ENCODE results near the gene CDIPT. TPM values are rescaled to one million over a fixed set of nuclear protein-coding genes. Genes with fewer than 3 reads are reported as not detected.

Gene CDIPT
- total RNA-seq, 2 donors from 2014 or later, result 60.1 to 62.9 TPM

DNA sequence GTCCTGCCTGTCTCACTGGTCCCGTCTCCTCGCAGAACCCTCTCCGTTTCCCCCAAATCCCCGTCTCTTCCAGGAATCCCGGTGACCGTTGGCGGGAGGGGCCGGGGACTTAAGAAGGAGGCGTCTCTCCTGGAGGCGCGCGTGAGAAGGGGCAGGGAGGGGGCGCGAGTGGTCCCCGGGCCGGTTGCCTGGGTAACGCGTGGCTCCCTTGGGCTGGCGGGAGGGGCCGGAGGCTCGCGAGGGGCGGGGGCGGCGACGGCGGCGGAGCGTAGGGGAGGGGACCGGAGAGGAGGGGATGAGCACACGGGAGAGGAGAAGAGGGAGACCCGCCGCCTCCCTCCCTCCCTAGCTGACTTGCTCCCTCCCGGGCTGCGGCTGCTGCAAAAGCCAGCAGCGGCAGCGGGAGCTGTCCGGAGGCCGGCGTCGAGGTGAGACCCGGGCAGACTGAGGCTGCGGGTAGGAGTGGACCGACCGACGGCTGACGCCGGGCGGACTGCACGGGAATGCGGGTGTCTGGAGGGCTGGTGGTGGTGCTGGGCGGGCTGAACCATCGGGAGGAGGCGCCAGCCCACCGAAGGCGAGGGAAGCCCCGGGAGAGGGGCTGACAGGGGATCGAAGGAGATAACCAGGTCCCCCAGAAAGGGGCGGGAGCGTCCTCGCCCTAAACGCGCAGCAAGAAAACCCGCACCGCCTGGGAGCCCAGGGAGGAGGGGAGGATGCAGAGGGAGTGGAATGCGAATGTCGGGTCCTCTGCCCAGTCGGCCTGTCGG lies 50.9 kb downstream of the CDIPT start, which contains the start of gene PRRT2:
TSS of gene PRRT2 (plus strand) at position 298 of the 770 bp plus-strand sequence. CDS start 862 bp downstream, outside the sequence.
- no peak for ATAC-seq
- H3K36me3 Mint-ChIP-seq, result peaks cover 7% of the 10 kb centered on the region
- peaks cover 48 to 60% of the 10 kb centered on the region in 2 donors for H3K4me1 Mint-ChIP-seq (ENCODE audit: low read depth in 2 of 2)
- DNase-seq (ENCODE audit: low spot score), result peak; percentile 72
- H3K27me3 Mint-ChIP-seq, result no peaks in the 10 kb centered on the region
- H3K27ac Mint-ChIP-seq, result peak within 1 kb of the TSS; percentile 55 to 75
- peak within 1 kb of the TSS; percentile 91 for H3K4me3 Mint-ChIP-seq
- H3K9me3 Mint-ChIP-seq, result no peaks in the 10 kb centered on the region

DNA sequence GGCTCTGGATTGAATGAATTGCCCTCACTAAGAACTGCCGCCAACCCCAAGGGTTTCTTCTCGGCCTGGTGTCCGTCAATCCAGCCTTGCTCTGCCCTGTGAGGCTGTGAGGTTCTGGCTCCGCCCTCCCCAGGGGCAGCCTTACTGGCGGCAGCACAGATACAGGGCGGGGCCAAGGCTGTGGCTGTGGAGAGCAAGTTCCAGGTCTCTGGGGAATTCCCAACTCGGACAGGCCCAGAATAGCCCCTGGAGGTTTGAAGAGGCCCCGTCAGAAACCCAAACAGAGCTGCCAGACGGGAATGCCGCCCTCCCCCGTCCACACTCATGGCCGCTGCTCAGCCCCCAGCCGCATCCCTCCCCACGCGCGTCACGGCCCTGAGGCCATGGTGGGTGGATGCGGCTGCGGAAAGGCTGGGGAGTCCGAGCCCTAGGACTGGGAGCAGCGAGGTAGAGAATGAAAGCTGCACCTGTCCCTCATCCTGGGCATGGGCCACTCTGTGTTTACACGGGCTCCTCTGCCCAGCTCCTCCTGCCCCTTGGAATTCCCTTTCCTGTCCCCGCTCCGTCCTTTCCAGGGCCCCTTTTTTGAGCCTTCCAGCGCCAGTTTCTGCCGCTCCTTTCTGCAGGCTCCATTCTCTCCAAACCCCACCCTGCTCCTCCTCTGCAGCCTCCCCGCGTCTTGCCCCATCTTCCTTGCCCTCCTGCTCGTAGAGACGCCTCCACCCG lies 51.7 kb downstream of the CDIPT start:
- DNase-seq (ENCODE audit: low spot score) (peak; percentile 92), ATAC-seq (peak; percentile 64 to 75)
- Mint-ChIP-seq H3K27ac (peak overlapping the region; percentile 55 to 75), H3K27me3 (no peaks in the 10 kb centered on the region), H3K4me1 (ENCODE audit: low read depth in 2 of 2) (peaks cover 42 to 53% of the 10 kb centered on the region in 2 donors), H3K36me3 (peaks cover 7% of the 10 kb centered on the region), H3K4me3 (peak overlapping the region; percentile 91), H3K9me3 (no peaks in the 10 kb centered on the region)

DNA sequence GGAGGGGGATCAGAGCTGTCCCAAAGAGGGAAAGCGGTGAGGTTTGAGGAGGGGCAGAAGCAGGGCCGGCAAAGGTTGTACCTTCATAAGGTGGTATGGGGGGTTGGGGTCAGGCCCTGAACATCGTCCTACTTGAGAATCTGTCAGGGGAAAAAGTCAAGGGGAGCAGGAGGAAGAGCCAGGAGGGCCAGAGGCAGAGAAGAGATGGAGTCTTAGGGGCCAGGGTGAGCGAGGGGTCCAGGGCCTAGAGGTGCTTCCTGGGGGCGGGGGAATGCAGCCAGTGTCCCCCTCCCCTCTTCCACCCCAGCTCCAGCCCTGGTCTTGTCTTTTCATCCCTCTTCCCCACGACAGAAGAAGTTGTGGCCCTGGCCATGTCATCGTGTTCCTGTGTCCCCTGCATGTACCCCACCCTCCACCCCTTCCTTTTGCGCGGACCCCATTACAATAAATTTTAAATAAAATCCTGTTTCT lies 52.3 kb downstream of the CDIPT start:
- Mint-ChIP-seq H3K27me3 (no peaks in the 10 kb centered on the region), H3K27ac (peak overlapping the region; percentile 55 to 75), H3K4me1 (ENCODE audit: low read depth in 2 of 2) (peaks cover 42 to 49% of the 10 kb centered on the region in 2 donors)

DNA sequence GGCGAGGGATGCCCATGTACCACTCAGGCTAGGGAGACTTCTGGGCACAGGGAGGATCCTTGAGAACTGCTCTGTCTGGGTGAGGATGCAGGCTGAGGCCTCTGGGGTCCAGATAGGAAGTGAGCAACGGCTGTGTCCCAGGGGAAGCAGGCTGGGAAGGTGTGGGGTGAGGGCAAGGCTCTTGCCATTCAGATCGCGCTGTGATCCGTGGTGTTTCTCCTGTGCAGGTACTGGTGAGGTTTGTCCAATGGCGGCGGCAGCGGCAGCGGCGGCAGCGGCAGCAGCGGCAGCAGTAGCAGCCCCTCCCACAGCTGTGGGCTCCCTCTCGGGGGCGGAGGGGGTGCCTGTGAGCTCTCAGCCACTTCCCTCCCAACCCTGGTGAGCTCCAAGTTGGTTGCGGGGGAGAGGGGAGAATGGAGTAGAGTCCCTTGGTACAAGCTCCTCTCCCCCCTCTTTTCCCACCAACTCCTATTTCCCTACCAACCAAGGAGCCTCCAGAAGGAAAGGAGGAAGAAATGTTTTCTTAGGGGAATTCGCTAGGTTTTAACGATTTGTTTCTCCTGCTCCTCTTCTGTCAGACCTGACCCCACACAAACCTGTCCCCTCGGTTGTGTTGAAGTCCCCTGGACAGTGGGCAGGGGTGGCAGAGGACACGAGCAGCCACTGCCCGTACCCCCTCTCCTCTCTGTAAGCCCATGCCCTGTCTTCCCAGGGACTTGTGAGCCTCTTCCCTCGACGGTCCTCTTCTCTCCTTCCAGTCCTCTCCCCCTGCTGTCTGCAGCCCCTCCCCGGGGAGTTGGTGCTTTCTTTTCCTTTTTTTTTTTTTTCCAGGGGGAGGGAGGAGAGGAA lies 53.0 kb downstream of the CDIPT start:
- Mint-ChIP-seq H3K36me3 (peaks cover 7% of the 10 kb centered on the region), H3K4me3 (peak overlapping the region; percentile 91), H3K27ac (peak overlapping the region; percentile 55 to 75), H3K9me3 (no peaks in the 10 kb centered on the region), H3K27me3 (no peaks in the 10 kb centered on the region), H3K4me1 (ENCODE audit: low read depth in 2 of 2) (peaks cover 41 to 47% of the 10 kb centered on the region in 2 donors)
- DNase-seq (ENCODE audit: low spot score) (no peak), ATAC-seq (no peak)

More for the DNA sequence above, 52.3 kb downstream of the CDIPT start:
- ATAC-seq (no peak), DNase-seq (ENCODE audit: low spot score) (no peak)
- H3K9me3 Mint-ChIP-seq, result no peaks in the 10 kb centered on the region
- H3K4me3 Mint-ChIP-seq, result peak overlapping the region; percentile 91
- peaks cover 7% of the 10 kb centered on the region for H3K36me3 Mint-ChIP-seq

DNA sequence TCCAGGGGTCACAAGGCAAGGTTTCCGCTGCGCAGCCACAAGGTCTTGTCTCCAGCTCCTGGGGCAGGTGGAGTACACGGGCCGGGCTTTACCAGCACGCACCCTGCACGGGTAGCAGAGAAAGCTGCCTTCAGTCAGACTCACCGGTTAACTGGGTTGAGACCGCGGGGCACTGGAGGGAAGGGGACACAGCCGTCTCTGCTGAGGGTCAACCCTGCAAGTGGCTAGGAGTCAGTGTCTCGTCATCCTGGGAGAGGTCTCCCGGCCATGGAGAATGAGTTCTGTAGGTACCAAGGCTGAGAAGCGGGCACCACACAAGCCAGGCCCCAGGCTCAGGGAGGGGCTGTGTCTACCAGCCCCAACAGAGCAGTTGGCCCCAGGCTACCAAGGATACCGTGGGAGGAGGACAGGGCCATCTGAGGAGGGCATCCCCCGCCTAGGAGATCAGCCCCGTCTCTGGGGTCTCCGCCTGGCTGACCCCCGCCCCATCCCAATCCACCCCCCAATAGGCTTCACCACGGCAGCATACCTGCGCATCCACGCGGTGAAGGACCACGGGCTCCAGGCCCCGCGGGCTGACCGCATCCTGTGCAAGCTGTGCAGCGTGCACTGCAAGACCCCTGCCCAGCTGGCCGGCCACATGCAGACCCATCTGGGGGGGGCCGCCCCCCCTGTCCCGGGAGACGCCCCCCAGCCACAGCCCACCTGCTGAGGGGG lies 53.8 kb downstream of the CDIPT start:
- peaks cover 7% of the 10 kb centered on the region for H3K36me3 Mint-ChIP-seq
- H3K4me3 Mint-ChIP-seq, result peak overlapping the region; percentile 99
- H3K27ac Mint-ChIP-seq, result peak overlapping the region; percentile 93 to 97
- H3K27me3 Mint-ChIP-seq, result no peaks in the 10 kb centered on the region
- H3K4me1 Mint-ChIP-seq (ENCODE audit: low read depth in 2 of 2), result peaks cover 42 to 46% of the 10 kb centered on the region in 2 donors
- ATAC-seq (no peak), DNase-seq (ENCODE audit: low spot score) (no peak)
- H3K9me3 Mint-ChIP-seq, result no peaks in the 10 kb centered on the region

Other genes with a start within 250 kb of the CDIPT start
- gene SPN, start 200.0 kb downstream of the CDIPT start, total RNA-seq, result 100 to 1,000 TPM; 111 to 132 TPM
- 1 to 10 TPM; 3.3 to 5.6 TPM for gene QPRT, start 184.0 kb downstream of the CDIPT start, total RNA-seq
- gene C16orf54, start 117.2 kb downstream of the CDIPT start, total RNA-seq, result 10 to 100 TPM; 15.1 to 17.9 TPM
- not detected for gene ZG16, start 85.0 kb downstream of the CDIPT start, total RNA-seq
- gene KIF22, start 72.5 kb downstream of the CDIPT start, total RNA-seq, result 100 to 1,000 TPM in 1 of 2 donors, 10 to 100 TPM in 1; 63.4 to 174 TPM
- gene MAZ, start 56.7 kb downstream of the CDIPT start, total RNA-seq, result 100 to 1,000 TPM; 241 to 424 TPM
- gene PRRT2, start 51.0 kb downstream of the CDIPT start, total RNA-seq, result 1 to 10 TPM in 1 of 2 donors, under 1 TPM in 1; 0.98 to 2.8 TPM
- gene PAGR1, start 47.1 kb downstream of the CDIPT start, total RNA-seq, result 10 to 100 TPM; 20.5 to 36.1 TPM
- gene MVP, start 42.8 kb downstream of the CDIPT start, total RNA-seq, result 100 to 1,000 TPM in 1 of 2 donors, 10 to 100 TPM in 1; 86.1 to 180 TPM
- gene SEZ6L2, start 36.3 kb upstream of the CDIPT start, total RNA-seq, result not detected
- gene ASPHD1, start 37.3 kb upstream of the CDIPT start, total RNA-seq, result 1 to 10 TPM in 1 of 2 donors, not detected in 1; 1.3 TPM
- gene KCTD13, start 63.0 kb upstream of the CDIPT start, total RNA-seq, result 10 to 100 TPM; 53.6 to 92.7 TPM
- 10 to 100 TPM; 44.3 to 51.6 TPM for gene TMEM219, start 98.9 kb upstream of the CDIPT start, total RNA-seq
- 10 to 100 TPM; 39.6 to 66.8 TPM for gene TAOK2, start 110.6 kb upstream of the CDIPT start, total RNA-seq
- 10 to 100 TPM; 30.0 to 40.8 TPM for gene HIRIP3, start 132.4 kb upstream of the CDIPT start, total RNA-seq
- 100 to 1,000 TPM; 101 to 133 TPM for gene INO80E, start 133.0 kb upstream of the CDIPT start, total RNA-seq
- not detected for gene DOC2A, start 147.8 kb upstream of the CDIPT start, total RNA-seq
- gene C16orf92, start 160.0 kb upstream of the CDIPT start, total RNA-seq, result not detected
- gene TLCD3B, start 168.0 kb upstream of the CDIPT start, total RNA-seq, result 1 to 10 TPM; 1.4 to 5.3 TPM
- 1,000 to 10,000 TPM; 1,789 to 1,983 TPM for gene ALDOA, start 202.5 kb upstream of the CDIPT start, total RNA-seq
- 100 to 1,000 TPM; 144 to 148 TPM for gene PPP4C, start 212.8 kb upstream of the CDIPT start, total RNA-seq
- gene TBX6, start 228.7 kb upstream of the CDIPT start, total RNA-seq, result under 1 TPM; 0.29 to 0.78 TPM
- gene YPEL3, start 233.0 kb upstream of the CDIPT start, total RNA-seq, result 10 to 100 TPM; 21.1 to 25.8 TPM

Measured in natural killer cell treated with Interleukin-12 subunit alpha and Interleukin-12 subunit beta and Interleukin-15 and Interleukin-18, amount 100 ng/mL, for 72 hours (primary cell).